ENCODE results near the gene ZNFX1.

Gene ZNFX1

GRCh38 chr20:49214571-49214970 lies 63.3 kb downstream of the ZNFX1 start:
- TF ChIP-seq TAF1 (IDR thresholded peaks at IDR 0.05; ENCODE audit: borderline replicate concordance, insufficient read depth, low read length): no peak
- TF ChIP-seq SIN3A (IDR thresholded peaks at IDR 0.05; ENCODE audit: borderline replicate concordance, insufficient read depth, low read length): no peak
- TF ChIP-seq FOXP2 (optimal IDR thresholded peaks at IDR 0.05; ENCODE audit: borderline replicate concordance, extremely low read depth, extremely low read length, insufficient read depth): no peak
- TF ChIP-seq POLR2AphosphoS5 (IDR thresholded peaks at IDR 0.05; ENCODE audit: low read depth, low read length): no peak
- no peak for TF ChIP-seq REST (IDR thresholded peaks at IDR 0.05; ENCODE audit: insufficient read depth in 1 of 2, low read depth in 2 of 2, low read length in 2 of 2)

DNA sequence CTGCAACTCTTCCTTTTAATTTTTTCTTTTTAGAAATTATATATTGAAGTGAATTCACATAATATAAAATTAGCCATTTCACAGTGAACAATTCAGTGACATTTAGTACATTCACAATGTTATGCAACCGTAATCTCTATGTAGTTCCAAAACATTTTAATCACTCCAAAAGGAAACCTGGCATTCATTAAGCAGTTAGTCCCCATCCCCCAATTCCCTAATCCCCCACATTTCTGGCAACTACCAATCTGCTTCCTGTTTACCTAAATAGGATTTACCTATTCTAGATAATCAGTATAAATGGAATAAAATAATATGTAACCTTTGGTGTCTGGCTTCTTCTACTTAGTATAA lies 67.1 kb downstream of the ZNFX1 start:
- TF ChIP-seq FOXP2 (optimal IDR thresholded peaks at IDR 0.05; ENCODE audit: borderline replicate concordance, extremely low read depth, extremely low read length, insufficient read depth): no peak
- TF ChIP-seq SIN3A (IDR thresholded peaks at IDR 0.05; ENCODE audit: borderline replicate concordance, insufficient read depth, low read length): no peak
- no peak for TF ChIP-seq TAF1 (IDR thresholded peaks at IDR 0.05; ENCODE audit: borderline replicate concordance, insufficient read depth, low read length)
- no peak for TF ChIP-seq POLR2AphosphoS5 (IDR thresholded peaks at IDR 0.05; ENCODE audit: low read depth, low read length)
- TF ChIP-seq REST (IDR thresholded peaks at IDR 0.05; ENCODE audit: insufficient read depth in 1 of 2, low read depth in 2 of 2, low read length in 2 of 2): no peak

GRCh38 chr20:49210101-49210756 lies 67.6 kb downstream of the ZNFX1 start:
- TF ChIP-seq TAF1 (IDR thresholded peaks at IDR 0.05; ENCODE audit: borderline replicate concordance, insufficient read depth, low read length) (no peak), POLR2AphosphoS5 (IDR thresholded peaks at IDR 0.05; ENCODE audit: low read depth, low read length) (no peak), SIN3A (IDR thresholded peaks at IDR 0.05; ENCODE audit: borderline replicate concordance, insufficient read depth, low read length) (no peak), FOXP2 (optimal IDR thresholded peaks at IDR 0.05; ENCODE audit: borderline replicate concordance, extremely low read depth, extremely low read length, insufficient read depth) (no peak), REST (IDR thresholded peaks at IDR 0.05; ENCODE audit: insufficient read depth in 1 of 2, low read depth in 2 of 2, low read length in 2 of 2) (no peak)

GRCh38 chr20:49207076-49207475 lies 70.8 kb downstream of the ZNFX1 start:
- TF ChIP-seq FOXP2 (optimal IDR thresholded peaks at IDR 0.05; ENCODE audit: borderline replicate concordance, extremely low read depth, extremely low read length, insufficient read depth) (no peak), REST (IDR thresholded peaks at IDR 0.05; ENCODE audit: insufficient read depth in 1 of 2, low read depth in 2 of 2, low read length in 2 of 2) (no peak), TAF1 (IDR thresholded peaks at IDR 0.05; ENCODE audit: borderline replicate concordance, insufficient read depth, low read length) (no peak), SIN3A (IDR thresholded peaks at IDR 0.05; ENCODE audit: borderline replicate concordance, insufficient read depth, low read length) (no peak), POLR2AphosphoS5 (IDR thresholded peaks at IDR 0.05; ENCODE audit: low read depth, low read length) (no peak)

Measured in PFSK-1 (cell line).